HG03066 (cell line): ENCODE data around the gene PLCG2.
A peak's percentile ranks its signal among the peaks of the same experiment; 100 is the strongest.
"Not testable (repeated sequence)": the region's sequence is repeated elsewhere in the genome, so short reads cannot be mapped to it uniquely, and the experiment has no call there.

Experiments used
- ATAC-seq: cut with Tn5 transposase; IDR thresholded peaks from one replicate; pipeline ENCODE4 v1.9.1; 2021; ENCODE audit warnings: low read depth; ENCODE audit not compliant: unreplicated experiment

Gene PLCG2

GRCh38 chr16:81977335-81977942 is 198.3 kb downstream of the PLCG2 start:
- not testable (repeated sequence) for ATAC-seq

- ATAC-seq = no peak
Observed at GRCh38 chr16:81987121-81987520, 208.0 kb downstream of the PLCG2 start.

GRCh38 chr16:81987706-81988105 is 208.6 kb downstream of the PLCG2 start:
- ATAC-seq = no peak

DNA sequence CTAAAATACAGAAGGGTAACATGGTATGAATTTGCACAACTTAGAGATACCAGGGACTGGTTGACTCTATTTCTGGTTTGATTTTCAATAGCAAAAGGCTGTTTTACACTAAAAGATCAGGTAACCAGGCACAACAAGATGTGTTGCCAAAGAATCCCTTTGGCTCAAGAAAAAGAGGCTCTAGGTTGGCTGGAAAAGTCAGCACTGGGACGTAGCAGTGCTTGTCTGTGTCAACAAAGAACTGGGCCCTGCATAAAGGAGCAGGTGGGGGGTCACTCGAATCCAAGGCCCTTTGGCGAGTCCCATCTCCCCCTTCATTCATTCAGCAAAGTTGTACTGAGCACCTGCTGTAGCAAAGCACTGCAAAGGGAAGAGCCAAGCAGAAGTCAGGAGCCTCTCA is 213.8 kb downstream of the PLCG2 start:
- ATAC-seq = no peak

DNA sequence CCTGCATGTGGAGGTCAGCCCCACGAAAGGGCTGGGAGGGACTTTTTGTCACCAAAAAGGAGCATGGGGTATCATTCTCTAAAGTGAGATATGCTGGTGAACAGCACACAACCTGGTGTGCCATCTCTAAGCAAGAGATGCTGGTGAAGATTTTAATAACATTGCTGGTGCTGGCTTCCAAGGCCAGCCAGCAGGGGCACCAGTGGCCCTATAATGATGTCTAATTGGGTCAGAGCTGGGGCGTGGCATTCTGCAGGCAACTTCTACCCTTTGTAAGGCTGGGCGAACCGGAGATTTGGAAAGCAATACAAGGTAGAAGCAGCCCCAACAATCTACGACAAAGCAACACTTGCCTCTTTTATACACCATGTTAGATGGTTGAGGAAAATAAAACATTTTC is 215.4 kb downstream of the PLCG2 start:
- ATAC-seq = no peak

GRCh38 chr16:81995651-81996050 is 216.6 kb downstream of the PLCG2 start:
- no peak for ATAC-seq

- no peak for ATAC-seq
Observed at GRCh38 chr16:81996664-81997509, 217.8 kb downstream of the PLCG2 start.

- ATAC-seq = no peak
Observed at GRCh38 chr16:81997738-81998137, 218.6 kb downstream of the PLCG2 start.

DNA sequence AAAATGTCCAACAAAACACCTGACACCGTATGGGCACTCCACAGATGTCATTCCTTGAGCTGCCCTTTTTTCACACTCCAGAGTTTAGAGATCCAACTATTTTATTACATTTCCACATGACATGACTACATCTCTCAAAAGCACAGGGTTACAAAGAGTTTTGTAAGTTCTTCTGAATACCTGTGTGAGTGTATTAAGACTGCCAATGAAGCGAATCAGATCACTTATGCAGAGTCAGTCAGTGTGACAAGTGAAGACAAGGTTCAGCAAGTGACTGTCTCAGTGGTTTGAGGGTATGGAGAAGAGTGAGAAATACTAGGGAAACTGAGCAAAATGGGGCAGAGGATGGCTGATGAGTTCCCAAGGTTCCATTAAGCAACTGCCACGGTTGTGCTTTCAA is 223.7 kb downstream of the PLCG2 start:
- ATAC-seq = no peak

DNA sequence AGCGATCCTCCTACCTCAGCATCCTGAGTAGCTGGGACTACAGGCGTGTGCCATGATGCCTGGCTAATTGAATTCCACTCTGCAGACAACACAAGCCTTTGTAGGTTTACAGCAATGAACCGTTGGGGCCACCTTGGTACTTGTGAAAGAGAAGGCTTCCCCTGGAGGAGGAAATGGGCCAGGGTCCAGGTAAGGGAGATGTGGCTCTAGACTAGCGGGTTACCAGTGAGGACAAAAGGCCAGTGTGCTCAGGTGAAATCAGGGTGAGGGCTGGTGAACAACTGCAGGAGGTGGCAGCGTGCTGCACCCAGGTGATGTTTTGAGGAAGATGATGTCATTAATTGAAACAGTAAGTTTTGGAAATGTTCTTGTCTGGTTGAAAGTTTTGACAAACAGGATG is 225.5 kb downstream of the PLCG2 start:
- ATAC-seq = no peak

GRCh38 chr16:82005027-82005830 is 226.1 kb downstream of the PLCG2 start:
- no peak for ATAC-seq

DNA sequence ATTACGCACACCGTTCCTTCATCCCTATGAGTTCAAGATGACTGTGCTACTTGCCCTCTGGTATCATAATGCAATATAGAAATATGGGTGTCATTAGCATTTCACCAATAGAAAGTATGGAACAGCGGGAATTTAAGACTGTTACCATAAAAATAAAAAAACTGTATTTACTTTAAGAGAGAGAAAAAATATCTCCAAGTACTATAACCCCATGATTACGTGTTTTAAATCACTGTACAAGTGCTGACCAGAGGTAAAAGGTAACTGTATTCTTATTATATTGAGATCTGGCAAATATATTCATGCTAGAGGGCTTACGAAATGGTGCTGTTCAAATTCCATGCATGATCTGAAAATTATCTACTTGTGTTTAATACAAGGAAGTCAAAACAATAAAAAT is 226.9 kb downstream of the PLCG2 start:
- ATAC-seq = no peak

GRCh38 chr16:82007189-82007588 is 228.1 kb downstream of the PLCG2 start:
- ATAC-seq = no peak

DNA sequence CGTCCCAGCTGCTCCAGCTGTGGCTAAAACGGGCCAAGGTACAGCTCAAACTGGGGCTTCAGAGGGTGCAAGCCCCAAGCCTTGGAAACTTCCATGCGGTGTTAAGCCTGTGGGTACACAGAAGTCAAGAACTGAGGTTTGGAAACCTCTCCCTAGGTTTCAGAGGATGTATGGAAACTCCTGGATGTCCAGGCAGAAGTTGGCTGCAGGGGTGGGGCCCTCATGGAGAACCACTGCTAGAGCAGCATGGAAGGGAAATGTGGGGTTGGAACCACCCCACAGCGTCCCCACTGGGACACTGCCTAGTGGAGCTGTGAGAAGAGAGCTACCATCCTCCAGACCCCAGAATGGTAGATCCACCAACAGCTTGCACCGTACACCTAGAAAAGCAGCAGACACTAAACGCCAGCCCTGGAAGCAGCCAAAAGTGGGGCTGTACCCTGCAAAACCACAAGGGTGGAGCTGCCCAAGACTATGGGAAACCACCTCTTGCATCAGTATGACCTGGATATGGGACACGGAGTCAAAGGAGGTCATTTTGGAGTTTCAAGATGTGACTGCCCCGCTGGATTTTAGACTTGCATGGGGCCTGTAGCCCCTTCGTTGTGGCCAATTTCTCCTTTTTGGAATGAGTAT is 230.0 kb downstream of the PLCG2 start:
- ATAC-seq = no peak

- not testable (repeated sequence) for ATAC-seq
Observed at GRCh38 chr16:82009789-82010188, 230.7 kb downstream of the PLCG2 start.

DNA sequence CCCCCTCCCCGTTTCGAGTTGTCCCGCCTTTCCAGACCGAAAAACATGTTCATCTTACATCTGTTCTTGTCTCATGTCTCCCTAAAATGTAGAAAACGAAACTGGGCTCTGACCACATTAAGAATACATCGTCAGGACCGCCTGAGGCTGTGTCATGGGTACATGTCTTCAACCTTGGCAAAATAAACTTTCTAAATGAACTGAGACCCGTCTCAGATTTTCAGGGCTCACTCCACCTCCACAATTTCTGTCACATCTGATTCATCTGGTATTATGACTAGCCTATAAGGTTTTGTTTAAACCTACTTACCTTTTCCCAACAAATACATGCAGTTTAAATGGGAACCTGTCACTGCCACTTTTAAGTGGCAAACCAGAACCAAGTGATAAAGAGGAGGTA is 231.6 kb downstream of the PLCG2 start:
- ATAC-seq = no peak

GRCh38 chr16:82011199-82011641 is 232.1 kb downstream of the PLCG2 start, which contains the start of gene SDR42E1:
Gene SDR42E1, minus strand, starts transcription at chr16:82011470. Its CDS starts 10,612 bp downstream, at chr16:82000858.
- peak; percentile 94 for ATAC-seq
